SK-N-SH (cell line): ENCODE measurements around the gene STX1B. TPM values are rescaled to one million over a fixed set of nuclear protein-coding genes. Genes with fewer than 3 reads are reported as not detected.

Source experiments
- CTCF ChIA-PET: fragments of 300-600, 350-600 bp; formaldehyde crosslinking; extraction: SDS; loops from one replicate; lab custom pipeline; 2021; lab: Yijun Ruan, JAX
- POLR2A ChIA-PET: fragments of 350-600 bp; sonication (Branson Sonifier 250); formaldehyde crosslinking; extraction: SDS; loops from one replicate; lab custom pipeline; 2020; ENCODE audit warnings: antibody characterized with exemption, inconsistent platforms; lab: Yijun Ruan, JAX
- DNase-seq: peaks from one replicate; pipeline ENCODE4 v3.0.0; 2012
- H2AFZ ChIP-seq: fragments of 200-600 bp; sonication (generic); 2 replicates; pipeline ENCODE4 v1.8.1; 2016; ENCODE audit warnings: antibody characterized with exemption, mild to moderate bottlenecking, low read depth
- H3F3A ChIP-seq: fragments of 200-600 bp; sonication (generic); replicated peaks from 2 replicates; pipeline ENCODE3; 2016; ENCODE audit warnings: antibody characterized with exemption, mild to moderate bottlenecking; ENCODE audit not compliant: insufficient read depth
- H3K27ac ChIP-seq, 2 experiments: fragments of 200-500 bp in 1 of 2; fragments of 200-600 bp in 1 of 2; sonication (Bioruptor generic) in 1 of 2; sonication (generic), shearing (Covaris generic) in 1 of 2; 2 replicates each; pipeline versions ENCODE4 v1.5.1 to v1.6.1; 2014 to 2016; ENCODE audit warnings: low read depth in 2 of 2, inconsistent platforms in 1 of 2, low read length in 1 of 2, mild to moderate bottlenecking in 1 of 2, mixed read lengths in 1 of 2
- H3K27me3 ChIP-seq: fragments of 200-600 bp; sonication (generic), shearing (Covaris generic); 2 replicates; pipeline ENCODE4 v1.6.1; 2016; ENCODE audit warnings: mixed run types; ENCODE audit not compliant: insufficient read depth
- H3K36me3 ChIP-seq, 2 experiments: fragments of 200-500 bp in 1 of 2; fragments of 200-600 bp in 1 of 2; sonication (Bioruptor generic) in 1 of 2; sonication (generic) in 1 of 2; replicated peaks in 1 of 2; 2 replicates each; pipeline versions ENCODE3 to v1.5.1; 2014 to 2016; ENCODE audit warnings: low read length in 1 of 2, mild to moderate bottlenecking in 1 of 2; ENCODE audit not compliant: insufficient read depth in 2 of 2, control insufficient read depth in 1 of 2
- H3K4me1 ChIP-seq, 2 experiments: fragments of 200-500 bp in 1 of 2; fragments of 200-600 bp in 1 of 2; sonication (Bioruptor generic) in 1 of 2; sonication (generic), shearing (Covaris generic) in 1 of 2; 2 replicates each; pipeline versions ENCODE4 v1.5.1 to v1.6.1; 2014 to 2016; ENCODE audit warnings: low read depth in 1 of 2, low read length in 1 of 2, mixed run types in 1 of 2; ENCODE audit not compliant: insufficient read depth in 2 of 2, control insufficient read depth in 1 of 2
- H3K4me2 ChIP-seq: fragments of 200-600 bp; sonication (generic), shearing (Covaris generic); 2 replicates; pipeline ENCODE4 v1.6.1; 2017; ENCODE audit warnings: mixed run types
- H3K4me3 ChIP-seq, 2 experiments: fragments of 200-500 bp in 1 of 2; fragments of 200-600 bp in 1 of 2; sonication (Bioruptor generic) in 1 of 2; sonication (generic), shearing (Covaris generic) in 1 of 2; 2 replicates each; pipeline versions ENCODE4 v1.5.1 to v1.8.1; 2014 to 2016; ENCODE audit warnings: low read depth in 2 of 2, inconsistent platforms in 1 of 2, low read length in 1 of 2, mild to moderate bottlenecking in 1 of 2, mixed read lengths in 1 of 2, moderate library complexity in 1 of 2
- H3K79me2 ChIP-seq: fragments of 200-600 bp; sonication (generic); 2 replicates; pipeline ENCODE4 v1.8.1; 2017; ENCODE audit warnings: mild to moderate bottlenecking; ENCODE audit not compliant: insufficient read depth
- H3K9ac ChIP-seq: fragments of 200-600 bp; sonication (generic); 2 replicates; pipeline ENCODE4 v1.6.1; 2017; ENCODE audit warnings: mixed run types
- H3K9me2 ChIP-seq: fragments of 200-600 bp; sonication (generic); 2 replicates; pipeline ENCODE4 v1.6.1; 2017; ENCODE audit warnings: mixed run types
- H3K9me3 ChIP-seq: fragments of 200-600 bp; sonication (generic); 2 replicates; pipeline ENCODE4 v1.6.1; 2017; ENCODE audit warnings: mixed run types, mild to moderate bottlenecking, moderate library complexity
- H4K20me1 ChIP-seq: fragments of 200-600 bp; sonication (generic); 2 replicates; pipeline ENCODE4 v1.6.1; 2017; ENCODE audit warnings: mild to moderate bottlenecking, mixed run types; ENCODE audit not compliant: insufficient read depth
- MEF2A ChIP-seq: IDR thresholded peaks from 2 replicates; pipeline ENCODE4 v1.4.0; 2012; ENCODE audit warnings: low read depth, borderline replicate concordance
- MXI1 ChIP-seq: IDR thresholded peaks from 2 replicates; pipeline ENCODE4 v1.6.1; 2012; ENCODE audit warnings: mild to moderate bottlenecking, low read depth, low read length, improper control_type of control experiment
- POLR2AphosphoS5 ChIP-seq: IDR thresholded peaks from 2 replicates; pipeline ENCODE4 v1.6.1; 2012; ENCODE audit warnings: low read depth, low read length
- RAD21 ChIP-seq: IDR thresholded peaks from 2 replicates; pipeline ENCODE4 v1.6.1; 2012; ENCODE audit warnings: mild to moderate bottlenecking, low read length
- RXRA ChIP-seq: IDR thresholded peaks from 2 replicates; pipeline ENCODE4 v1.4.0; 2012; ENCODE audit warnings: low read depth, mild to moderate bottlenecking, borderline replicate concordance
- WGBS: methylation state at CpG from one replicate; pipeline ENCODE4 v1.1.6; 2017; ENCODE audit warnings: low lambda C conversion rate; 5-methylcytosine and 5-hydroxymethylcytosine counted together
- polyA plus RNA-seq, 3 experiments: library from polyadenylated mRNA; depleted of rRNA; stranded (reverse); fragments of >200 nt; gene quantifications; 2 replicates each; pipeline ENCODE4 v1.2.3, GENCODE V29; 2012
- TF ChIP-seq, protein P1 (sequence below): fragments of 150-350 bp; IDR thresholded peaks from 2 replicates; pipeline ENCODE4 v1.6.1; 2016; ENCODE audit warnings: mild to moderate bottlenecking, low read depth, low read length

Gene STX1B
- polyA plus RNA-seq, 1 of the 3 experiments (the other 2 are of a cell fraction) = 21.2 TPM

DNA sequence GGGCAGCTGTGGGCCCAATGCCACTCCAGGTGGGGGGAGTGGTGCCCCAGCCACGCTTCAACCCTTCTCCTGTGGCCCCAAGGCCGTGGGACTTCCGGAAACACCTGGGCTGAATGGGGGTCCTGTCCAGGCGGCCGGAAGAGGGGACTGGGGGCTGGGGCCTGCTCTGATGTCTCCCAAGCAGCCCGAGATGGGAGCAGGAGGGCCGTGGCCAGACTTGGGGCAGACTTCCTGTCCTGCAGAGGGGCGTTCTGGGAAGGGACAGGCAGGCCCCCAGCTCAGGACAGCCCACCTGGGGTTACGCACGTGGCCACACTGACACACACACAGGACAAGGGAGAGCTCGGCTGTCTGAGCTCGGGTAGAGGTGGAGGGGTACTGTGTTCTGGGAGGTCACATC, 20.3 kb downstream of the STX1B start (continued):
- TF ChIP-seq, protein P1, sequence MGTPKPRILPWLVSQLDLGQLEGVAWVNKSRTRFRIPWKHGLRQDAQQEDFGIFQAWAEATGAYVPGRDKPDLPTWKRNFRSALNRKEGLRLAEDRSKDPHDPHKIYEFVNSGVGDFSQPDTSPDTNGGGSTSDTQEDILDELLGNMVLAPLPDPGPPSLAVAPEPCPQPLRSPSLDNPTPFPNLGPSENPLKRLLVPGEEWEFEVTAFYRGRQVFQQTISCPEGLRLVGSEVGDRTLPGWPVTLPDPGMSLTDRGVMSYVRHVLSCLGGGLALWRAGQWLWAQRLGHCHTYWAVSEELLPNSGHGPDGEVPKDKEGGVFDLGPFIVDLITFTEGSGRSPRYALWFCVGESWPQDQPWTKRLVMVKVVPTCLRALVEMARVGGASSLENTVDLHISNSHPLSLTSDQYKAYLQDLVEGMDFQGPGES = no peak
- TF ChIP-seq, all 33 proteins: peak for 0

DNA sequence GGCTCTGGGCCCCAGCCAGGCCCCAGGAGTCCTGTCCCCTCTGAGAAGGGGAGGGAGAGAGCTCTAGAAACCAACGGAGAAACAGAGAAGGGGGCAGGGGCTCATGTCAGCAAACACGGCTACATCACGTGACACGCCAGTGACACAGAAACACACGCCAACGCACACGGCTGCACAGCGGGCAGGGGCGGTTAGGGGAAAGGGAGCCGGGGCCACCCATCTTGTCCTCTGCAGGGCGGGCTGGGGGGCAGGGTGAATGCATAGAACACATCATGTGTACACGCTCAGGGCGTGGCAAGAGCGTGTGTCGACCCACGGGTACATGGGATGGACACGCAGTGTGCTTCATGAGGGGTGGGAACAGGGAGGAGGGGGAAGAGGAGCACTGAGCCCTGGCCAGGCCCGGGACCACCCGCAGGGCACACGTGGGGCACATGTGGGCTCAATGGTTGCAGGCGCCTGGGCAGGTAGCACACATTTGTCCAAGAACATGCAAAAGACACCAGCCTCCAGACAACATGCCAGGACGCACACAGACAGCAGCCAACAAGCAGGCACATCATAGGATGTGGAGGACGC, 20.9 kb downstream of the STX1B start:
- H3K4me2 ChIP-seq = no peak overlapping the region
- H3F3A ChIP-seq = no peaks in the 10 kb centered on the region
- H3K27ac ChIP-seq = no peak overlapping the region
- no peaks in the 10 kb centered on the region for H3K79me2 ChIP-seq
- no peak overlapping the region for H3K4me3 ChIP-seq
- H3K9me2 ChIP-seq = no peaks in the 10 kb centered on the region
- WGBS = 96% methylated on average over 19 of the region's 23 CpGs
- no peak overlapping the region for H3K9ac ChIP-seq
- no peaks in the 10 kb centered on the region for H4K20me1 ChIP-seq
- no peak overlapping the region for H2AFZ ChIP-seq
- no peaks in the 10 kb centered on the region for H3K9me3 ChIP-seq
- no peaks in the 10 kb centered on the region for H3K36me3 ChIP-seq
- TF ChIP-seq RXRA = no peak
- TF ChIP-seq MXI1 = no peak
- H3K4me1 ChIP-seq = peaks cover 5 to 13% of the 10 kb centered on the region in 2 experiments; a peak in 2 of 4 replicates
- ChIA-PET POLR2A (no interaction called here), CTCF (interaction anchor here (1.0 kb wide), 1 partner anchor 153 kb away, joined by 3 read pairs; no protein-coding TSS in a partner anchor)
- no peak for DNase-seq
- no peaks in the 10 kb centered on the region for H3K27me3 ChIP-seq

DNA sequence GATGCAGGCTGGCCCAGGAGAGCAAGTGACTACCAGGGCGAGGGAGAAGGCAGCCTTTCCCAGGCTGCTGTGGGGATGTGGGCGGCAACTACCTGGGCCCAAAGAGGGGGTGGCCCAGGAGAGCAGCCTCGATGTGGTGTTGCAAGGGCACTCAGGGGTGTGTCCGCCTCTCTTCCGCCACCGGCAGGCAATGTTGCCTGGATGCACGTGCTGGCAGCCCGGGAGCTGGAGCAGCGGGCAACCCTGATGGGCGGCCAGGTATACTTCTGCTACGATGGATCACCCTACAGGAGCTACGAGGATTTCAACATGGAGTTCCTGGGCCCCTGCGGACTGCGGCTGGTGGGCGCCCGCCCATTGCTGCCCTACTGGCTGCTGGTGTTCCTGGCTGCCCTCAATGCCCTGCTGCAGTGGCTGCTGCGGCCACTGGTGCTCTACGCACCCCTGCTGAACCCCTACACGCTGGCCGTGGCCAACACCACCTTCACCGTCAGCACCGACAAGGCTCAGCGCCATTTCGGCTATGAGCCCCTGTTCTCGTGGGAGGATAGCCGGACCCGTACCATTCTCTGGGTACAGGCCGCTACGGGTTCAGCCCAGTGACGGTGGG, 22.8 kb downstream of the STX1B start:
- no peak for TF ChIP-seq RAD21
- no peak for TF ChIP-seq POLR2AphosphoS5
- no peak for TF ChIP-seq MXI1
- TF ChIP-seq MEF2A = no peak
- Histone ChIP-seq H3K9me3 (no peaks in the 10 kb centered on the region), H3K79me2 (no peaks in the 10 kb centered on the region), H3K4me3 (no peak overlapping the region), H3K36me3 (peaks cover 0 to 10% of the 10 kb centered on the region in 2 experiments), H3K4me1 (peaks cover 5 to 8% of the 10 kb centered on the region in 2 experiments; a peak in 2 of 4 replicates), H3F3A (no peaks in the 10 kb centered on the region), H3K9me2 (no peaks in the 10 kb centered on the region), H3K27me3 (no peaks in the 10 kb centered on the region), H4K20me1 (no peaks in the 10 kb centered on the region), H3K4me2 (no peak overlapping the region), H3K27ac (no peak overlapping the region), H3K9ac (no peak overlapping the region), H2AFZ (no peak overlapping the region)
- 97% methylated on average over 7 of the region's 30 CpGs for WGBS
- POLR2A ChIA-PET = interaction anchor here (0.9 kb wide), 1 partner anchor 9 kb away, joined by 5 read pairs; no protein-coding TSS in a partner anchor
- CTCF ChIA-PET = interaction anchor here (0.5 to 2.2 kb wide), 2 partner anchors 155 to 455 kb away, joined by 3 to 6 read pairs; partner anchors contain the start of gene ZNF843
- DNase-seq = no peak
